ENCODE data around the gene VPS18. TPM values are rescaled to one million over a fixed set of nuclear protein-coding genes. Genes with fewer than 3 reads are reported as not detected.

Gene VPS18
- total and polyA plus RNA-seq, 2 donors (not counting 3 experiments of a cell fraction or from before 2014, with no cell fraction given): 29.3 to 32.8 TPM

- intact Hi-C loops (cut with micrococcal nuclease): loop anchor here (1.0 to 10.0 kb wide), 3 partner anchors 10 to 289 kb away; partner anchors contain the start of genes CHAC1, CHP1, EXD1 and INO80
- Histone ChIP-seq H3K4me3 (replicated peaks in 1 of 3; ENCODE audit: insufficient read depth in 1 of 3, low read depth in 1 of 3, low read length in 3 of 3) (no peak overlapping the region), H3K79me2 (ENCODE audit: control insufficient read depth, insufficient read depth, low read length) (no peaks in the 10 kb centered on the region), H3K27ac (ENCODE audit: insufficient read depth, low read depth, low read length) (no peak overlapping the region), H3K9ac (replicated peaks; ENCODE audit: extremely low read depth, insufficient read depth, low read length) (peak overlapping the region; percentile 86), H2AFZ (ENCODE audit: low read depth, low read length) (no peak overlapping the region), H3K4me1 (ENCODE audit: control insufficient read depth, extremely low read depth, insufficient read depth, low read length) (peaks cover 31% of the 10 kb centered on the region), H3K36me3 (ENCODE audit: control insufficient read depth in 2 of 2, extremely low read depth in 1 of 2, insufficient read depth in 2 of 2, low read length in 2 of 2) (peaks cover 0 to 8% of the 10 kb centered on the region in 2 experiments), H4K20me1 (replicated peaks; ENCODE audit: control insufficient read depth, extremely low read depth, insufficient read depth, low read length) (no peaks in the 10 kb centered on the region), H3K9me1 (replicated peaks; ENCODE audit: control insufficient read depth, extremely low read depth, insufficient read depth, low read length) (no peaks in the 10 kb centered on the region), H3K4me2 (ENCODE audit: insufficient read depth, low read length) (peak overlapping the region; percentile 86), H3K9me3 (replicated peaks; ENCODE audit: control insufficient read depth, insufficient read depth, low read length) (no peaks in the 10 kb centered on the region), H3K27me3 (ENCODE audit: control insufficient read depth in 2 of 2, insufficient read depth in 2 of 2, low read length in 2 of 2) (no peaks in the 10 kb centered on the region)
- CTCF ChIA-PET: interaction anchor here (0.8 to 5.1 kb wide), 17 partner anchors 11 to 241 kb away, joined by 3 to 303 read pairs (median 9); partner anchors contain the start of genes CHAC1 and DLL4
- TF ChIP-seq POLR2A (IDR thresholded peaks at IDR 0.05; ENCODE audit: low read depth, low read length) (no peak), MYC (IDR thresholded peaks at IDR 0.05; ENCODE audit: low read depth, low read length) (no peak), FOS (IDR thresholded peaks at IDR 0.05; ENCODE audit: borderline replicate concordance, insufficient read depth, low read length) (no peak), CTCF (IDR thresholded peaks at IDR 0.05; ENCODE audit: extremely low read depth in 1 of 2, insufficient read depth in 1 of 2, low read depth in 1 of 2, low read length in 2 of 2) (no peak), POLR2AphosphoS5 (IDR thresholded peaks at IDR 0.05; ENCODE audit: insufficient read depth, low read depth, low read length) (no peak), GATA2 (IDR thresholded peaks at IDR 0.05; ENCODE audit: insufficient read depth, insufficient read length, low read depth, low read length) (no peak), MAX (IDR thresholded peaks at IDR 0.05; ENCODE audit: insufficient read depth, insufficient read length) (no peak)
- FAIRE-seq (no peak), DNase-seq (ENCODE audit: low read depth, low spot score) (no peak)
- dilution Hi-C loops (cut with MboI; ENCODE audit: extremely low pct_ligation_motif_present, low sequenced_read_pairs): no loop called here
- no TSS peak for BruUV-seq (replicated peaks)
- POLR2A ChIA-PET: interaction anchor here (2.3 to 4.5 kb wide), 4 partner anchors 10 to 76 kb away, joined by 19 to 51 read pairs (median 20); partner anchors contain the start of genes CHAC1 and DLL4
These were observed 48.6 kb downstream of the VPS18 start for GRCh38 chr15:40942878-40943277.

Data from endothelial cell of umbilical vein (primary cell).